Measurements from ENCODE around the gene STX2. TPM values are rescaled to one million over a fixed set of nuclear protein-coding genes. Genes with fewer than 3 reads are reported as not detected.
"Not testable (repeated sequence)": the region's sequence is repeated elsewhere in the genome, so short reads cannot be mapped to it uniquely, and the experiment has no call there.

Gene STX2
- polyA plus RNA-seq, 1 donor (not counting 4 experiments of a cell fraction or from before 2014, with no cell fraction given), result 24.1 TPM

- no peaks in the 10 kb centered on the region for H3K79me2 ChIP-seq (ENCODE audit: control insufficient read depth, insufficient read depth, low read length)
- H3K9me1 ChIP-seq (ENCODE audit: control insufficient read depth, extremely low read depth, insufficient read depth, low read length), result no peaks in the 10 kb centered on the region
- H3K36me3 ChIP-seq (ENCODE audit: control insufficient read depth in 2 of 2, extremely low read depth in 1 of 2, insufficient read depth in 2 of 2, low read length in 2 of 2), result peaks cover 2 to 5% of the 10 kb centered on the region in 2 experiments
- FAIRE-seq (no peak), DNase-seq (ENCODE audit: low read depth, low spot score) (no peak)
- H4K20me1 ChIP-seq (ENCODE audit: control insufficient read depth, extremely low read depth, insufficient read depth, low read length), result no peaks in the 10 kb centered on the region
- TF ChIP-seq CTCF (optimal IDR thresholded peaks at IDR 0.05 in 1 of 3, IDR thresholded peaks at IDR 0.05 in 1 of 3, conservative IDR thresholded peaks at IDR 0.05 in 1 of 3; ENCODE audit: extremely low read depth in 1 of 3, insufficient read depth in 2 of 3, low read length in 3 of 3), result no peak
- no peak for TF ChIP-seq EZH2 (IDR thresholded peaks at IDR 0.05; ENCODE audit: low read length)
- dilution Hi-C loops (cut with MboI; ENCODE audit: extremely low pct_ligation_motif_present, low sequenced_read_pairs), result no loop called here
- no peaks in the 10 kb centered on the region for H3K9me3 ChIP-seq (ENCODE audit: control insufficient read depth, low read depth, low read length)
- H3K27ac ChIP-seq (ENCODE audit: control insufficient read depth, insufficient read depth, low read length), result peak overlapping the region; percentile 78
- H3K27me3 ChIP-seq (ENCODE audit: control insufficient read depth, extremely low read depth, insufficient read depth, low read length), result no peaks in the 10 kb centered on the region
- H3K4me1 ChIP-seq (ENCODE audit: control insufficient read depth, extremely low read depth, insufficient read depth, low read length), result peaks cover 16% of the 10 kb centered on the region
- no peak overlapping the region for H2AFZ ChIP-seq (ENCODE audit: control insufficient read depth, low read length)
- H3K4me2 ChIP-seq (ENCODE audit: control insufficient read depth, extremely low read depth, insufficient read depth, low read depth, low read length), result no peak overlapping the region
- no peak overlapping the region for H3K4me3 ChIP-seq (ENCODE audit: control insufficient read depth in 2 of 3, extremely low read depth in 1 of 3, insufficient read depth in 2 of 3, low read depth in 1 of 3, low read length in 3 of 3)
- peak overlapping the region; percentile 70 for H3K9ac ChIP-seq (ENCODE audit: control insufficient read depth, extremely low read depth, insufficient read depth, low read length)
Measured at GRCh38 chr12:130787041-130787440, 52.0 kb downstream of the STX2 start.

- Histone ChIP-seq H3K9me1 (ENCODE audit: control insufficient read depth, extremely low read depth, insufficient read depth, low read length) (no peaks in the 10 kb centered on the region), H3K4me3 (ENCODE audit: control insufficient read depth in 2 of 3, extremely low read depth in 1 of 3, insufficient read depth in 2 of 3, low read depth in 1 of 3, low read length in 3 of 3) (no peak overlapping the region), H3K27ac (ENCODE audit: control insufficient read depth, insufficient read depth, low read length) (no peak overlapping the region), H3K27me3 (ENCODE audit: control insufficient read depth, extremely low read depth, insufficient read depth, low read length) (no peaks in the 10 kb centered on the region), H3K36me3 (ENCODE audit: control insufficient read depth in 2 of 2, extremely low read depth in 1 of 2, insufficient read depth in 2 of 2, low read length in 2 of 2) (peaks cover 0 to 7% of the 10 kb centered on the region in 2 experiments), H3K9ac (ENCODE audit: control insufficient read depth, extremely low read depth, insufficient read depth, low read length) (no peak overlapping the region), H4K20me1 (ENCODE audit: control insufficient read depth, extremely low read depth, insufficient read depth, low read length) (no peaks in the 10 kb centered on the region), H3K4me1 (ENCODE audit: control insufficient read depth, extremely low read depth, insufficient read depth, low read length) (peaks cover 13% of the 10 kb centered on the region), H2AFZ (ENCODE audit: control insufficient read depth, low read length) (no peak overlapping the region), H3K4me2 (ENCODE audit: control insufficient read depth, extremely low read depth, insufficient read depth, low read depth, low read length) (no peak overlapping the region), H3K79me2 (ENCODE audit: control insufficient read depth, insufficient read depth, low read length) (no peaks in the 10 kb centered on the region), H3K9me3 (ENCODE audit: control insufficient read depth, low read depth, low read length) (no peaks in the 10 kb centered on the region)
- FAIRE-seq (no peak), DNase-seq (ENCODE audit: low read depth, low spot score) (no peak)
- no peak for TF ChIP-seq CTCF (optimal IDR thresholded peaks at IDR 0.05 in 1 of 3, IDR thresholded peaks at IDR 0.05 in 1 of 3, conservative IDR thresholded peaks at IDR 0.05 in 1 of 3; ENCODE audit: extremely low read depth in 1 of 3, insufficient read depth in 2 of 3, low read length in 3 of 3)
- no peak for TF ChIP-seq EZH2 (IDR thresholded peaks at IDR 0.05; ENCODE audit: low read length)
- dilution Hi-C loops (cut with MboI; ENCODE audit: extremely low pct_ligation_motif_present, low sequenced_read_pairs), result no loop called here
Measured at GRCh38 chr12:130783110-130783715, 55.8 kb downstream of the STX2 start.

- DNase-seq (ENCODE audit: low read depth, low spot score); dilution Hi-C loops (cut with MboI; ENCODE audit: extremely low pct_ligation_motif_present, low sequenced_read_pairs); H3K9me1 ChIP-seq (ENCODE audit: control insufficient read depth, extremely low read depth, insufficient read depth, low read length); H3K9ac ChIP-seq (ENCODE audit: control insufficient read depth, extremely low read depth, insufficient read depth, low read length); H2AFZ ChIP-seq (ENCODE audit: control insufficient read depth, low read length); H3K9me3 ChIP-seq (ENCODE audit: control insufficient read depth, low read depth, low read length); H3K4me2 ChIP-seq (ENCODE audit: control insufficient read depth, extremely low read depth, insufficient read depth, low read depth, low read length); H3K4me1 ChIP-seq (ENCODE audit: control insufficient read depth, extremely low read depth, insufficient read depth, low read length); H3K79me2 ChIP-seq (ENCODE audit: control insufficient read depth, insufficient read depth, low read length); H4K20me1 ChIP-seq (ENCODE audit: control insufficient read depth, extremely low read depth, insufficient read depth, low read length); H3K36me3 ChIP-seq (ENCODE audit: control insufficient read depth in 2 of 2, extremely low read depth in 1 of 2, insufficient read depth in 2 of 2, low read length in 2 of 2); H3K4me3 ChIP-seq (ENCODE audit: control insufficient read depth in 2 of 3, extremely low read depth in 1 of 3, insufficient read depth in 2 of 3, low read depth in 1 of 3, low read length in 3 of 3); H3K27ac ChIP-seq (ENCODE audit: control insufficient read depth, insufficient read depth, low read length); FAIRE-seq; H3K27me3 ChIP-seq (ENCODE audit: control insufficient read depth, extremely low read depth, insufficient read depth, low read length): not testable (repeated sequence)
Measured at GRCh38 chr12:130782245-130782644, 56.8 kb downstream of the STX2 start.
